ENCODE data around the gene CHRM4. TPM values are rescaled to one million over a fixed set of nuclear protein-coding genes. Genes with fewer than 3 reads are reported as not detected.

The CHRM4 gene
- total RNA-seq, 1 experiment from 2014 or later: 1.1 TPM

GRCh38 chr11:46381819-46382645 lies 9.5 kb downstream of the CHRM4 start:
- Histone ChIP-seq H3K27ac (ENCODE audit: low read depth, low read length) (peak overlapping the region; percentile 80), H3K9me2 (ENCODE audit: insufficient read depth) (no peaks in the 10 kb centered on the region), H3K4me2 (ENCODE audit: low read length) (peak overlapping the region; percentile 85), H3K27me3 (ENCODE audit: insufficient read depth, low read length) (no peaks in the 10 kb centered on the region), H3K4me1 (ENCODE audit: control insufficient read depth in 1 of 2, insufficient read depth in 2 of 2, low read length in 2 of 2) (peaks cover 28 to 68% of the 10 kb centered on the region in 2 experiments), H3K4me3 (replicated peaks in 1 of 2; ENCODE audit: low read depth in 1 of 2, low read length in 2 of 2) (peak overlapping the region; percentile 73 to 85), H3K9me3 (ENCODE audit: control insufficient read depth in 1 of 2, insufficient read depth in 1 of 2, low read depth in 1 of 2, low read length in 2 of 2) (no peaks in the 10 kb centered on the region), H3K9ac (ENCODE audit: low read length) (peak overlapping the region; percentile 91), H4K20me1 (ENCODE audit: insufficient read depth) (no peaks in the 10 kb centered on the region), H3K79me2 (ENCODE audit: insufficient read depth, low read length) (peaks cover 12% of the 10 kb centered on the region; the same call in 1 of the 2 replicates), H2AFZ (ENCODE audit: low read depth, low read length, poor library complexity, severe bottlenecking) (no peak overlapping the region), H3K36me3 (ENCODE audit: control insufficient read depth in 1 of 2, insufficient read depth in 2 of 2, low read length in 2 of 2) (peaks cover 0 to 4% of the 10 kb centered on the region in 2 experiments; a peak in 1 of 4 replicates)
- ChIA-PET RAD21 (ENCODE audit: low non-redundant PET in 1 of 2, low total read pairs in 2 of 2, uncharacterized antibody in 2 of 2, unreplicated experiment in 2 of 2) (no interaction called here), CTCF (interaction anchor here (1.1 to 1.6 kb wide), 6 partner anchors 10 to 535 kb away, joined by 3 to 13 read pairs (median 6); partner anchors contain the start of genes CHRM4 and CRY2), POLR2A (no interaction called here)
- DNase-seq (ENCODE audit: low read depth, low spot score) (no peak), ATAC-seq (peak; percentile 18)
- intact Hi-C loops (cut with micrococcal nuclease): loop anchor here (10.0 kb wide), 2 partner anchors 233 to 423 kb away; partner anchors contain the start of genes ATG13 and HARBI1
- TF ChIP-seq ZFX (IDR thresholded peaks at IDR 0.05) (peak; percentile 75), EZH2 (IDR thresholded peaks at IDR 0.05) (no peak), CTCF (IDR thresholded peaks at IDR 0.05 in 2 of 3, conservative IDR thresholded peaks at IDR 0.05 in 1 of 3; ENCODE audit: borderline replicate concordance in 1 of 3, insufficient read depth in 1 of 3, low read depth in 2 of 3, low read length in 2 of 3) (no peak), TCF7L2 (IDR thresholded peaks at IDR 0.05; ENCODE audit: borderline replicate concordance, extremely low read depth, insufficient read depth, insufficient read length) (peak; percentile 23), POLR2A (IDR thresholded peaks at IDR 0.05; ENCODE audit: borderline replicate concordance, extremely low read depth, insufficient read depth, insufficient read length) (no peak), CBX3 (IDR thresholded peaks at IDR 0.05; ENCODE audit: low read depth) (no peak), POLR2AphosphoS5 (IDR thresholded peaks at IDR 0.05; ENCODE audit: low read depth, low read length) (peak; percentile 34; the same call in 1 of the 2 replicates), ELF1 (IDR thresholded peaks at IDR 0.05; ENCODE audit: borderline replicate concordance, low read depth) (no peak)
- TSS peak; percentile 86 for BruUV-seq (replicated peaks)

Measured in HCT116 (cell line).